Mucosa of descending colon (tissue), 3 donors: ENCODE data around the gene IL27RA. TPM values are rescaled to one million over a fixed set of nuclear protein-coding genes. Genes with fewer than 3 reads are reported as not detected.

Experiments
- ATAC-seq: fragments of 200-7000 bp; cut with Tn5 transposase; one replicate; pipeline ENCODE4 v1.9.1; 2020; ENCODE audit warnings: mild to moderate bottlenecking, moderate library complexity
- DNase-seq, 3 donors: peaks; one replicate each; pipeline ENCODE4 v3.0.0-alpha.2; 2020
- H3K36me3 ChIP-seq: fragments of 200-600 bp; one replicate; pipeline ENCODE4 v1.8.0; 2021; ENCODE audit warnings: low read depth, mild to moderate bottlenecking
- H3K4me1 ChIP-seq: fragments of 200-600 bp; one replicate; pipeline ENCODE4 v1.8.0; 2021; ENCODE audit warnings: low read depth, mild to moderate bottlenecking
- H3K4me3 ChIP-seq: fragments of 200-600 bp; one replicate; pipeline ENCODE4 v1.8.0; 2021; ENCODE audit warnings: mild to moderate bottlenecking
- H3K9me3 ChIP-seq: fragments of 200-600 bp; one replicate; pipeline ENCODE4 v1.8.0; 2021; ENCODE audit warnings: mild to moderate bottlenecking
- CTCF ChIP-seq: fragments of 200-600 bp; IDR thresholded peaks from one replicate; pipeline ENCODE4 v1.8.0; 2022; ENCODE audit warnings: antibody characterized with exemption, mild to moderate bottlenecking
- intact Hi-C, 2 donors: fragments of 100-400 bp; cut with DNase I in 1 of 2; cut with micrococcal nuclease in 1 of 2; formaldehyde crosslinking; loops; one replicate each; pipeline versions ENCODE4 v1.11.0 to v1.11.1; 2022; cut with DNase I, micrococcal nuclease
- total RNA-seq, 3 donors: library from RNA; stranded (reverse); fragmentation: NEBNext Ultra II Directional in 2 of 3; extraction: Animal tissue kit (Norgen Biotek cat#: 25700) in 2 of 3; gene quantifications; one replicate each; pipeline versions ENCODE4 v1.2.1 to v1.2.4, GENCODE V29; 2021 to 2023
- donor health status: DM: no; HTN: no; CAD: no; lungs with moderate emphysema.
- donor health status: DM: no; HTN: no; CAD: no.
- donor health status: DM: no; HTN: yes; CAD: no.

IL27RA gene
- total RNA-seq, 3 donors from 2014 or later = 2.0 to 3.1 (median 2.6) TPM

GRCh38 chr19:14002571-14003250 is 28.9 kb upstream of the IL27RA start:
- Histone ChIP-seq H3K9me3 (no peaks in the 10 kb centered on the region), H3K4me3 (no peak overlapping the region), H3K36me3 (peaks cover 7% of the 10 kb centered on the region), H3K4me1 (peaks cover 16% of the 10 kb centered on the region)
- ATAC-seq (no peak), DNase-seq (peak in 1 of 3 donors; percentile 56)
- intact Hi-C loops = no loop called here
- TF ChIP-seq CTCF = no peak

GRCh38 chr19:14003251-14004055 is 28.1 kb upstream of the IL27RA start:
- H3K4me3 ChIP-seq = no peak overlapping the region
- TF ChIP-seq CTCF = no peak
- DNase-seq (peak in 1 of 3 donors; percentile 13), ATAC-seq (no peak)
- intact Hi-C loops = no loop called here
- H3K36me3 ChIP-seq = peaks cover 7% of the 10 kb centered on the region
- peaks cover 16% of the 10 kb centered on the region for H3K4me1 ChIP-seq
- H3K9me3 ChIP-seq = no peaks in the 10 kb centered on the region

- ATAC-seq (peak; percentile 24), DNase-seq (peak; percentile 67 to 76 (median 71))
- Histone ChIP-seq H3K36me3 (peaks cover 7% of the 10 kb centered on the region), H3K4me3 (no peak overlapping the region), H3K4me1 (peaks cover 16% of the 10 kb centered on the region), H3K9me3 (no peaks in the 10 kb centered on the region)
- intact Hi-C loops = loop anchor here in 1 of 2 donors (5.0 kb wide), 1 partner anchor 113 kb away; the partner anchor contains the start of gene PRKACA
- no peak for TF ChIP-seq CTCF
Observed at GRCh38 chr19:14004619-14005348, 26.8 kb upstream of the IL27RA start.

GRCh38 chr19:14005349-14006084 is 26.0 kb upstream of the IL27RA start:
- peaks cover 16% of the 10 kb centered on the region for H3K4me1 ChIP-seq
- no peaks in the 10 kb centered on the region for H3K9me3 ChIP-seq
- DNase-seq = peak; percentile 95 to 96 (median 95)
- ATAC-seq = peak; percentile 79
- no peak for TF ChIP-seq CTCF
- peak overlapping the region; percentile 42 for H3K4me3 ChIP-seq
- intact Hi-C loops = loop anchor here in 1 of 2 donors (5.0 kb wide), 1 partner anchor 112 kb away; the partner anchor contains the start of gene PRKACA
- peaks cover 7% of the 10 kb centered on the region for H3K36me3 ChIP-seq
